GM19240 (cell line): ENCODE measurements around the gene PRKAG1.
A peak's percentile ranks its signal among the peaks of the same experiment; 100 is the strongest.

Source experiments
- DNase-seq: peaks from one replicate; pipeline ENCODE4 v3.0.0; 2011; ENCODE audit warnings: low spot score; ENCODE audit not compliant: insufficient read length

The PRKAG1 gene

DNA sequence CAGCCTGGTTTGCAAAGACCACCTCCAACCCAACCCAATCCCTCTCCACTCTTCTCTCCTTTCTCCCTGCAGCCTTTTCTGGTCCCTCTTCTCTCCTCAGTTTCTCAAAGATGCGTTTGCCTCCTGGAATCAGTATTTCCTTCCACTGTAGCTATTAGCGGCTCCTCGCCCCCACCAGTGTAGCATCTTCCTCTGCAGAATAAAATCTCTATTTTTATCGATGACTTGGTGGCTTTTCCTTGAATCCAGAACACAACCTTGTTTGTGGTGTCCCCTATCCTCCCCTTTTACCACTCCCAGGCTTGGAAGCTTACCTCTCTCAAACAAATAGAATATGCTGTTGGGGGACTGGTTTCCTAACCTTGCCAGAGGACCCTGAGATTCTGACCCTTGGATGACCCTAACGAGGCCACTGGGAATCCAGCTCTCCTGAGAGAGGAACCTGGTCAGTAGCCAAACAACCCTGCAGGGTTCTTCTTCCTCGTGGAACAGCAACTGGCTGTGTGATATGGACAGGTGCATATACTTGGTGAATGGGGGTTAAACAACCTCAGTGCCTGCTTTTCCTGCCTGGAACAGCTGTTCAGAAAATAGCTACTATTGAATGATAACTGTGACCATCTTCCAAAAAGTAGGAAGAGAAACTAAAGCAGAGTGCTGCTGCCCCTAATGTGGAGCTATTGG is 36.0 kb downstream of the PRKAG1 start:
- DNase-seq, result no peak

DNA sequence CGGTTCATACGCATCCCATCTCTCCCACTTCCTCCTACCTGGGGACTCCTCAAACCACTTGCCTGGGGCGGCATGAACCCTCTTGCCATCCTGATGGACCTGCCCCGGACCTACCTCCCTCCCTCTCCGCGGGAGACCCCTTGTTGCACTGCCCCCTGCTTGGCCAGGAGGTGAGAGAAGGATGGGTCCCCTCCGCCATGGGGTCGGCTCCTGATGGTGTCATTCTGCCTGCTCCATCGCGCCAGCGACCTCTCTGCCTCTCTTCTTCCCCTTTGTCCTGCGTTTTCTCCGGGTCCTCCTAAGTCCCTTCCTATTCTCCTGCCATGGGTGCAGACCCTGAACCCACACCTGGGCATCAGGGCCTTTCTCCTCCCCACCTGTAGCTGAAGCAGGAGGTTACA is 36.8 kb downstream of the PRKAG1 start:
- no peak for DNase-seq

DNA sequence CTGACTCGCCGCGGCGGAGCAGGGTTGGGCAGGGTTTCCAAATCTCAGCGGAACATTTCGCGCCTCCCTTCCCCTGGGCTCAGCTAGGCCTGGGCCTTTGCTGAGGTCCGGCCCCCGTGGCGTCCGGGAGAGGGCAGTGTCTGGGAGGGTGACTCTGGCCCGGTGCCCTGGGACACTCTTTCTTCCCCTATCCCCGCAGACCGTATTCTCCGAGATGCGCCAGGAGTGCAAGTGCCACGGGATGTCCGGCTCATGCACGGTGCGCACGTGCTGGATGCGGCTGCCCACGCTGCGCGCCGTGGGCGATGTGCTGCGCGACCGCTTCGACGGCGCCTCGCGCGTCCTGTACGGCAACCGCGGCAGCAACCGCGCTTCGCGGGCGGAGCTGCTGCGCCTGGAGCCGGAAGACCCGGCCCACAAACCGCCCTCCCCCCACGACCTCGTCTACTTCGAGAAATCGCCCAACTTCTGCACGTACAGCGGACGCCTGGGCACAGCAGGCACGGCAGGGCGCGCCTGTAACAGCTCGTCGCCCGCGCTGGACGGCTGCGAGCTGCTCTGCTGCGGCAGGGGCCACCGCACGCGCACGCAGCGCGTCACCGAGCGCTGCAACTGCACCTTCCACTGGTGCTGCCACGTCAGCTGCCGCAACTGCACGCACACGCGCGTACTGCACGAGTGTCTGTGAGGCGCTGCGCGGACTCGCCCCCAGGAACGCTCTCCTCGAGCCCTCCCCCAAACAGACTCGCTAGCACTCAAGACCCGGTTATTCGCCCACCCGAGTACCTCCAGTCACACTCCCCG is 37.4 kb downstream of the PRKAG1 start:
- no peak for DNase-seq

DNA sequence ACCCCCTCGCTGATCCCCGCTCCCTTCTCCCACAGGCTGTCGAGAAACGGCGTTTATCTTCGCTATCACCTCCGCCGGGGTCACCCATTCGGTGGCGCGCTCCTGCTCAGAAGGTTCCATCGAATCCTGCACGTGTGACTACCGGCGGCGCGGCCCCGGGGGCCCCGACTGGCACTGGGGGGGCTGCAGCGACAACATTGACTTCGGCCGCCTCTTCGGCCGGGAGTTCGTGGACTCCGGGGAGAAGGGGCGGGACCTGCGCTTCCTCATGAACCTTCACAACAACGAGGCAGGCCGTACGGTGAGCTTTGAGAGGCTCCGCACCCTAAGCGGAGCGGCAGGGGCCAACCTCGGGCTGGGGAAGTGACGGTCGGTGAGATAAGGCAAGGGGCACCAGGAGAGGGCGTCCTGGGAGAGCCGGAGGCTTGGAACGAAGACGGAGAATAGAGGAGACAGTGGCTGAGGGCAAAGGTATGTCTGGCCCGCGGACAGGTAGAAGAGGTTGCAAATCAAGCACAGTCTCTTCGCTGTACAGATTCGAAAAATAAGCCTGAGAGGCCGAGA is 38.1 kb downstream of the PRKAG1 start:
- DNase-seq, result no peak

DNA sequence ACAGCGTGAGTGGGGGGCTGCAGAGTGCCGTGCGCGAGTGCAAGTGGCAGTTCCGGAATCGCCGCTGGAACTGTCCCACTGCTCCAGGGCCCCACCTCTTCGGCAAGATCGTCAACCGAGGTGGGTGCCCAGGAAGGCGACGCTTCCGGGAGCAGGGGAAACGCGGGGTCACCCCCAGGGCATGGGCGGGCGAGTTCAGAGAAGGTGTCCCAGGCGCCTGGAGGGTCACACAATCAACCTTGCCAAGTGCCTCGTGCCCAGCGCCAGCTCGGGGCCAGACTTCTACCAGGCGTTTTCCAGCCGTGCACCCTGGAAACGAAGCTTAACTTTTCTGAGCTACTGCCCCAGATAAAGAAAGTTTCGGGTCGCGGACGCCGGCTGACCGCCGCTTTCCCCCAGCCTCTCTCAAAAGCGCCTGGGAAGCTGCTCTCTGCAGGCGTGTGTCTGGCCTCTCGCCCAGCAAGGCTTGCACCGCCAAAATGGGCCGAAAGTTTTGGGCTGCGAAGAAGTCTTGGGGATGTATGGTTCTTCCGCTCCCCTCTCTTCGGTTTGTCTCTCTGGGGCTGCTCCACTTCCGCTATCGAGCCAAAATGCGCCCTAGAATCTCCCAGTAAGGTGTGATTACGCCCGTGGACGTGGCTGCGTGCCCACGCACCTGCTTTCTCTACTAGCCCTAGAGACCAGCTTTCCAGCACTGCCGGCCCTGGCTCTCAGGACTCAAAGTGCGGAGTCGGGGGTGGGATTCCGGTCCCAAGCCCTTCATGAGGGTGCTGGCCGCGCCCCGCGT is 38.8 kb downstream of the PRKAG1 start:
- DNase-seq, result no peak

DNA sequence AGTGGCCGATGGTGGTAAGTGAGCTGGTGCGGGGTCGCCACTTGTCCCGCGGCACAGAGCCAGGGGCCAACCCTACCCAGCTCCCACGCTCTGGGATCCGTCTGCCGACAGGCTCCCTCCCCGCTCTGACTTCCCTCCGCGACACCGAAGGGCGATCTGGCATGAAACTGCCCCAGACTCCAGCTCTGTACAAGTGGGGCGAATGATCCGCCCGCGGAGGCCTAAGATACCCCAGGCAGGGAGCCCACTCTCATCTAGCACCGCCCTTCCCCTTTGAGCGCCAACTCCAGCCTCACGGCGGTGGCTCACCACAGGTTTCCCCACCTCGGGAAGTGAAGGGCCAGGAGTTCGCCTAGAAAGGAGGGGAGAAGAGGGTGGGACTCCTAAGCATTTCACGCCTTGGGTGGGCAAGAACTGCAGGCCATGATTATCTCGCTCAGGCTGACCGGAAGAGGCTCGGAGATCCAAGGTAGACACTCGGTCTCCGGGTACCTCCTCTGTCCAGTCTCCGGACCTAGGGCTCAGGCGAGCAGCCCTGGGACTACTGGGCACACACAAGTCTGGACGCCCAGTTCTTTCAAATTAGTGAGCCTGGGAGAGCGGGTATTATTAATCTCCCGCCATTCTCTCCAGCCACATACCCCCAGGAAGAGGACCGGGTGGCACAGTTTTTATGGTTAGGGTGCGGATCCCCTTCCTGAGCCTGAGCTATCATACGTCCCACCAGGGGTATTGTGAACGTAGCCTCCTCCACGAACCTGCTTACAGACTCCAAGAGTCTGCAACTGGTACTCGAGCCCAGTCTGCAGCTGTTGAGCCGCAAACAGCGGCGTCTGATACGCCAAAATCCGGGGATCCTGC is 39.6 kb downstream of the PRKAG1 start:
- DNase-seq, result no peak

DNA sequence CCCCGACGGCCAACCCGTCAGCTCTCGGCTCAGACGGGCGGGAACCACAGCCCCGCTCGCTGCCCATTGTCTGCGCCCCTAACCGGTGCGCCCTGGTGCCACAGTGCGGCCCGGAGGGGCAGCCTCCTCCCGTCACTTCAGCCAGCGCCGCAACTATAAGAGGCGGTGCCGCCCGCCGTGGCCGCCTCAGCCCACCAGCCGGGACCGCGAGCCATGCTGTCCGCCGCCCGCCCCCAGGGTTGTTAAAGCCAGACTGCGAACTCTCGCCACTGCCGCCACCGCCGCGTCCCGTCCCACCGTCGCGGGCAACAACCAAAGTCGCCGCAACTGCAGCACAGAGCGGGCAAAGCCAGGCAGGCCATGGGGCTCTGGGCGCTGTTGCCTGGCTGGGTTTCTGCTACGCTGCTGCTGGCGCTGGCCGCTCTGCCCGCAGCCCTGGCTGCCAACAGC is 40.3 kb downstream of the PRKAG1 start, which contains the start of gene WNT1:
TSS of gene WNT1 (plus strand) at position 32 of the 450 bp plus-strand sequence. CDS start at position 361, 329 bp downstream.
- DNase-seq, result no peak

DNA sequence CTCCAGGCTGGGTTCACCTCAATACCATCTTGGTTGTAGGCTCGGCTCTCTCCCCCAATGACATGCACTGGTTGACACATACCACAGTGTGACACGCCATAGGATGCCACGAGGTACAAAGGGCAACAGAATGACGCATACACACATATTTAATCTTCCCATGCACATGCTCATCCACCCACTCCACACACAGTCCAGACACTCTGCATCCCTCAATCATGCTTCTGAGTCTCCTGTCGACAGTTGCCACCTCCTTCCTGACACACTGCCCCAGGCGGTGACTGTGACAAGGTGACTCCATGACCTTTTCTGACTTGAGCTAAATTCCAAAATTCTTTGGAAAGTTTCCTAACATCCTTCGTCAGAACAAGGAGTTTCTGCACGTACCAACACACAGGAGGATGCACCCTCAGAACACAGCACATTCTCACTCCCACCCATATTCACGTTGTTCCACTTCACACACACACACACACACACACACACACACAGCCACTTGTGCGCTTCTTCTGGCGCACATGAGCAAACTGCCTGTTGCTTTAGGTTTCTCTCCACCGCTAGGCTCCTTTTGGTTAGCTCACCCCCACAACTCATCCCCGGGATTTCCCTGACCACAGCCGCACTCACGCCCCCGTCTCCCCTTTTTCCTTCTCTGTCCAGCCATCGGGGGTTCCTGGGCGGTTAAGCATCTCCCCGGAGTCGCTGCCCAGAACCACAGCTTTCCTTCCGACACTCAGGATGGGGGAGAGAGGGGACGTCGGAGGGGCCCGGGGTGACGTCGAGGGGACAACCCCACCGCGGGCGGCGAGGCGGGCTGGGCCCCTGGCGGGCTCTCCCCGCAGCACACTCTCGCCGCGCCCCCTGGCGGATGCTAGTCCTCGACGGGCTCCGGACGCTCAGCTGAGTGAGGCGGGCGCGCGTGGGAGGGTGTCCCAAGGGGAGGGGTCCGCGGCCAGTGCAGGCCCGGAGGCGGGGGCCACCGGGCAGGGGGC is 41.0 kb downstream of the PRKAG1 start:
- peak; percentile 77 for DNase-seq

DNA sequence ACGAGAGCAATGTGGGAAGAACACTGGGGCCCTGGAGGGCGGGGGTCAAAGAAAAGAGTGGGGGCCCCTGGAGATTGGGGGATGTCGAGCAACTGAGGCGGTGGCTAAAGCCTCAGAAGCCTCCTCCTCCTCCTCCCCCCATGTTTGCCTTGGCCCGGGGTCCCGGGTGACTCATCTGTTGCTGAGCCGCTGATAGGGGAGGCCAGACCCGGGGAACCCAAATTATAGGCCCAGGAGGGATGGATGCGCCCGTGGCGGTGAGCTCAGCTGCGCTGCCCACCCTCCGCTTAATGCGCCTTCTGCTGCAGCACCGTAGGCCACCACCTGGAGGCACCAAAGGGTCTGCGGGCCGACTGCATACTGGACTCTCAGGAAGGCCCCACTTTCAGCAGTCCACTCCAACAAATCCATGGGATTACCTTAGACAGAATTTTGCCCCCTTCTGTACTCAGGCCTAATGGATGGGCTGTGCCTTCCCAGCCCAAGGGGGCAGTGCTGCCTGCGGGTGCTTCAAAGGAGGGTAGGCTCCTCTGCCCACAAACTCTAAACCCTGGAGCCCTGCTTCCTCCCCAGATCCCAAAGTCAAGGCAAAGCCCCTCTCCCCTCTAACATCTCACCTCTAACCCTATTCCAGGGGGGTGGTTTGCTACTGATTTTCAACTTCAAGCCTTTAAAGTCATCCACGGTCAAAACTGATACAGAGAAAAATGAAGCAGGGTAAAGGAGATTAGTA is 44.5 kb downstream of the PRKAG1 start:
- DNase-seq, result no peak

DNA sequence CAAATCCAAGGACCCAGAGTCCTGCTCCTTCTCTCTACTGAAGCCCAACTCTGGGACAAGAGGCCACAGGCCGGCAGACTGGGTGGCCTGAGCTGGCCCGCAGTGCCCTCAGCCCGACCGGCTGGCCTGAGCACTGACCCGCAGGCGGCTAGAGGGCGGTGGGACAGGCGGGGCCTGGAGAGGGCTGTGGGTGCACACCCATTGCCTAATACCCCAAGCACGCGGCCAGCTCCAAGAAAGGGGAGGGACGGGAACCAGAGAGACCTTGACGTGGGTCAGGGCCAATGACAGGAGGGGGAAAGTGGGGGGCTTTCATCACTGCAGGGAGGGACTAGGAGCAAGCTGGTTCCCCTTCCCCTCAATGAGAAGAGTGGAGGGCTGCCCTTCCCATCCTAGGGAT is 45.0 kb downstream of the PRKAG1 start:
- no peak for DNase-seq

DNA sequence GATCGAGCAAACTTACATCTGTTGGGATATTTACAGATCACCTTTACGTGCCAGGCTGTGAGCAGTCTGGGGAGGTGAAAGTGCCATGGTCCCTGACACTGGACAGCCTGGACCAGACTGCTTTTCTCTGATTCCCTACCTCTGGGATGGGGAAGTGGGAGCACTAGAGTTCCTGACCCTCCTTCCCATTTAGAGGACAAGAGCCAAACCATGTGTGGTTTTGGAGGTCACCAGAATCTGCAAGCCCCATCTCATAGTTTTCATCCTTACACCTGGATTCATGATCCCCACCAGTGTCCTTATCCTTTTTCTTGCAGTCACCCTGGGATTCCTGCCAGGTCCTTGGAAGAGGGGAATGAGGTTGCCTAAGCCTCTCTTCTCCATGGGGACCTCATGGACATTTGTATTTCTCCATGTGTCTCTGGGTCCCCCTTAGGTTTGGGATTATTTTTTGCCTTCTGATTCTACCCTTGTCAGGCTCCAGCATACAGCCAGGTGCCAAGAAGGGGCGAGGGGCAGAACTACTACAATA is 45.6 kb downstream of the PRKAG1 start:
- DNase-seq, result no peak

DNA sequence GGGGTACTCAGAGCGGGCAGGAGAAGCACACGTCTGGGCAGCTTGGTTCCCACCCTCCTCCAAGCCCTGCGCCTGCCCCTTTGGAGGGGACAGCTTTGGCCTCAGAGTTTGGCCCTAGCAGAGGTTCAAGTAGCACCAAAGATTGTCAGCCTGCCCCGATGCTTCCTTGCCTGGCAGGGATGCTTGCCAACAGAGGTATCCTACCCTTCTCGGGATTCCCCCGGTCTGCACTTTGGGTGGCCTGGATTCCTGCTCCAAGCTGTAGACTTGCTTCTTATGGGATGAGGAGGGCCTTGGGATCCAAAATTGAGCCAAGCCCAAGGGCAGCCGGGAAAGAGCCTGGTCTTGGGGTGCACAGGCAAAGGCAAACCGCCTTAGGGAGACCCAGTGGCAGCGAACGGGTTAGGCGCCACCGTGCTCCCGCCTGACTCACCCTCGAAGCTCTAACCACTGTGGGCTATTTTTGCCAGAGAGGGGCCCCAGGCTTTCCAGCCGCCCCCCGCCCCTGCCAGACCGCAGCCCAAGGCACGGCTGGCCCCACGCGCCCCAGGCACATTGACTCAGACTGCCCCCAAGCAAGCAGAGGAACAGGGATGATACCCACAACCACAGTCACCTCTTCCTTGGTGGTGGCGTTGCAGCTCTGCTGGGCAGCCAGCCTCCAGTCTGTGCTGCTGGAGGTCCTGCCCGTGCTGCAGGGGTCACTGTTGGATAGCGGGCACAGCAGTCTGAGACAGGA is 46.2 kb downstream of the PRKAG1 start:
- no peak for DNase-seq

DNA sequence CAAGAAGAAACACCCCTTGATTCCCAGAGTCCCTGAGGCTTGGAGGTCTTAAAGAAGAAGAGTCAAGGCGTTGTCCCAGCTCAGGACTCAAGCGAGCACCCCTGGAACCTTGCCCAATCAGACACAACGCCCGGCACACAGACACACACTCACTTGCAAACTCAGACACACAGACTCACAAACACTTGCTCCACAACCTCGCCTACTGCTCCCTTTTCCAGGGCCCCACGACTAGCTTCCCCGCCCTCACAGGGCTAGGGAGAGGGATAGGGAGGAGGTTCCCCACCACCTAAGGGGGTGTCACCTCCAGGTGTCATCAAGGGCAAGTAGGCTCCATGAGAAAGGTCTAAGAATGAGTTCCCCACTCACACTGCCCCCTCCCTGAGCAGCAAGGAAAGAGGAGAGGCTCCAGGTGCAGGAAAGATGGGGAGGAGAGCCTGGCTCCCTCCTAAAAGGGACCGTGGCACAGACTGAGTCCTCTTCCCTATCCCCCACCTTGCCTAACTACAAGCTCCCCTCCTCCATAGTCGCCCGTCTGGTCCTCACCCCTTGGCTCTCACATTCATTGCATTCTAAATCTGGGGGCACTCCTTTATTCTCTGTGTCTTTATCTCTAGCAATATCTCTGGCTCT is 47.8 kb downstream of the PRKAG1 start:
- DNase-seq, result no peak

DNA sequence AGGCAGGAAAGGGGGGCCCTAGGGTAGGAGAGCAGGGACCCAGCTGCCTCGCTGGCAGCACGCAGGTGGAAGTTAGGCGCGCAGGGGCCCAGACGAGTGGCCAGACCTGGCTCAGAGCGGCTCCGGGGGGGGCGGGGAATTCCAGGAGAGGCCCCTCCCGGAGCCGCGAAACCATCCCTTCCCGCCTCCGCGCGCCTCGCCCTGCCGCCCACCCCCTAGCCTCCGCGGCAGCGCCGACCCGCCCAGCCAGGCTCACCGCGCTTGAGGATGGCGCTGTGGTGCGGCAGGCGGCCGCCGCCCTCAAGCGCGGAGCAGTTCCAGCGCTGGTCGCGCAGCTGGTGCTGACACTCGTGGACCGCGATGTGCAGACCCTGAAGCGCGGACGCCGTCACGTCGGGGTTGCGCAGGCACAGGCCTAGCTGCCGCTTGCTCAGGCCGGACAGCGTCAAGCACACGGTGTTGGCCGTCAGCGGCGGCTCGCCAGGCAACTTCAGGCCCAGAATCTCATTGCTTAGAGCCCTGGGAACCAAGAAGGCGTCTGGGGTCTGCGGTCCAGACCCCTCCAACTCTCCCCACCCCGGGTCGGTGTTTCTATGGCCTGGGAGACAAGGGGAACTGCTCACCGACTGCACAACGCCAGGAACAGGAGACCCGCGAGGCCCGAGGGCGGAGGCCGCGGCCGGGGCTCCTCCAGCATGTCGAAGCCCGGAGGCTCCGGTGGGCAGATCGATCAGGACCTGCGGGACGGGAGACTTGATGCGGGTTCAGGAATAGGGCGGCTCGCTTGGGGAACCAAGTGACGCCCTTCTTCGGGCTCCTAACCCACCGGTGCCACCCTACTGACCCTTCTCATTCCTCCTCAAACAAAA is 48.5 kb downstream of the PRKAG1 start:
- no peak for DNase-seq

DNA sequence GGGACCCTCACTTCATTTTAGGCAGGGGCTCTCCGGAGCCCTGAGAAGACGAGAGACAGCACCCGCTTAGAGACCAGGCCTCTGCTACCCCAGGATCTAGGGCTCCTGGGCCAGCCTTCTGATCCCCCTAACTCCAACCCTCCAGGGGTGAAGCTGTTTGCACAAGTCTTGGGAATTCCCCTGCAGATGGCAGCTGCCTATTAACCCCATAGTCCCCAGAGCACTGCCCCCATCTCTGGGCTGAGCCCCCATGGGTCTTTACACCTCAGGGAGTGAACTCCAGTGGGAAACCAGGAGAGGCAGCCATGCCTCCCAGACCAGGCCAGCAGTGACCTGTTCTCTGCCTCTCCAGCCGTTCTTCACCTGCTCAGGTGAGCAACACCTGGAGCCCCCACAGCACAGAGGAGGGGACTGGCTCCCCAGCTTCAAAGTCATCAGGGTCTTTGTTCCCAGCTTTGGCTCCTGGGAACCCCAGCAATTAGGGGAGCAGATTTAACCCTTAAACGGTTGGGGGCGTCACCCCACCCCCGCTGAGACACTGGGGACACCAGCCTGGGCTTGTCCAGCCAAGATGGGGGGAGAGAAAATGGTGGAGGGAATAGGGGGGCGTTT is 49.3 kb downstream of the PRKAG1 start:
- no peak for DNase-seq

DNA sequence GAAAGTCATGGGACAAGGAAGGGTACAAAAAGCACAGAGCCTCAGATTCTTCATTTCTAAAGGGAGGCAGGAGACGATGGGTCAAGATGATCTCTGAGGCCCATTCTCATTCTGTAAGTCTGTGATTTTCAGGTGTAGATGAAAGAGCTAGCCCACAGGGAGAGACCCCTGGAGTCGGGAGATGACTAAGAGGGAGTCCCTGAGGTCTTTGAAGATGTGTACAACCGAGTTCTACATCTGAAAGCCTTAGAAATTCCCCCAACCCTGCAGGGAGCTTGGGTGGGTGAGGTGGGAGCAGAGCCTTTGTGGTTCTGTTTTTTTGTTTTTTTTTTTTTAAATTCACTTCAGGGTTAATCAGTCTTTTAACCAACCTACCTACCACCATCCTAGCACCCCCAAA is 50.1 kb downstream of the PRKAG1 start:
- no peak for DNase-seq
